ENCODE measurements around the gene PPP1R9B.

The PPP1R9B gene

GRCh38 chr17:50188921-50189549, 38.6 kb upstream of the PPP1R9B start:
- no peak overlapping the region for H3K27ac ChIP-seq
- TF ChIP-seq CTCF (IDR thresholded peaks at IDR 0.05) = no peak
- H3K4me1 ChIP-seq (ENCODE audit: control insufficient read depth in 1 of 2, insufficient read depth in 1 of 2, low read depth in 1 of 2, low read length in 1 of 2) = peaks cover 17 to 18% of the 10 kb centered on the region in 2 experiments
- no peaks in the 10 kb centered on the region for H3K36me3 ChIP-seq
- no peaks in the 10 kb centered on the region for H3K27me3 ChIP-seq
- no peaks in the 10 kb centered on the region for H3K9me3 ChIP-seq
- no peak overlapping the region for H3K4me3 ChIP-seq (ENCODE audit: low read depth in 1 of 2, low read length in 1 of 2)

GRCh38 chr17:50188531-50188920, 38.0 kb upstream of the PPP1R9B start:
- no peak for TF ChIP-seq CTCF (IDR thresholded peaks at IDR 0.05)
- H3K36me3 ChIP-seq = no peaks in the 10 kb centered on the region
- no peak overlapping the region for H3K4me3 ChIP-seq (ENCODE audit: low read depth in 1 of 2, low read length in 1 of 2)
- no peaks in the 10 kb centered on the region for H3K27me3 ChIP-seq
- peaks cover 22 to 23% of the 10 kb centered on the region in 2 experiments for H3K4me1 ChIP-seq (ENCODE audit: control insufficient read depth in 1 of 2, insufficient read depth in 1 of 2, low read depth in 1 of 2, low read length in 1 of 2)
- no peaks in the 10 kb centered on the region for H3K9me3 ChIP-seq
- H3K27ac ChIP-seq = no peak overlapping the region

- no peaks in the 10 kb centered on the region for H3K9me3 ChIP-seq
- no peak overlapping the region for H3K27ac ChIP-seq
- no peaks in the 10 kb centered on the region for H3K27me3 ChIP-seq
- no peak for TF ChIP-seq CTCF (IDR thresholded peaks at IDR 0.05)
- no peaks in the 10 kb centered on the region for H3K36me3 ChIP-seq
- no peak overlapping the region for H3K4me3 ChIP-seq (ENCODE audit: low read depth in 1 of 2, low read length in 1 of 2)
- H3K4me1 ChIP-seq (ENCODE audit: control insufficient read depth in 1 of 2, insufficient read depth in 1 of 2, low read depth in 1 of 2, low read length in 1 of 2) = peaks cover 27 to 29% of the 10 kb centered on the region in 2 experiments
These were observed 37.5 kb upstream of the PPP1R9B start for GRCh38 chr17:50187751-50188530.

GRCh38 chr17:50187394-50187725, 36.9 kb upstream of the PPP1R9B start:
- Histone ChIP-seq H3K4me1 (ENCODE audit: control insufficient read depth in 1 of 2, insufficient read depth in 1 of 2, low read depth in 1 of 2, low read length in 1 of 2) (peaks cover 33 to 35% of the 10 kb centered on the region in 2 experiments), H3K27ac (no peak overlapping the region), H3K27me3 (no peaks in the 10 kb centered on the region), H3K36me3 (no peaks in the 10 kb centered on the region), H3K4me3 (ENCODE audit: low read depth in 1 of 2, low read length in 1 of 2) (no peak overlapping the region), H3K9me3 (no peaks in the 10 kb centered on the region)
- TF ChIP-seq CTCF (IDR thresholded peaks at IDR 0.05) = no peak

GRCh38 chr17:50186661-50187393, 36.4 kb upstream of the PPP1R9B start:
- Histone ChIP-seq H3K4me3 (ENCODE audit: low read depth in 1 of 2, low read length in 1 of 2) (no peak overlapping the region), H3K27me3 (no peaks in the 10 kb centered on the region), H3K9me3 (no peaks in the 10 kb centered on the region), H3K4me1 (ENCODE audit: control insufficient read depth in 1 of 2, insufficient read depth in 1 of 2, low read depth in 1 of 2, low read length in 1 of 2) (peaks cover 39 to 40% of the 10 kb centered on the region in 2 experiments), H3K27ac (no peak overlapping the region), H3K36me3 (no peaks in the 10 kb centered on the region)
- no peak for TF ChIP-seq CTCF (IDR thresholded peaks at IDR 0.05)

All from neutrophil (primary cell).